ENCODE results near the gene NEDD9.
A peak's percentile ranks its signal among the peaks of the same experiment; 100 is the strongest.

Gene NEDD9

GRCh38 chr6:11174242-11174611 lies 58.2 kb downstream of the NEDD9 start:
- Histone ChIP-seq H3K4me2 (ENCODE audit: low read depth, low read length, poor library complexity, severe bottlenecking) (no peak overlapping the region), H3K9ac (ENCODE audit: low read depth, low read length, poor library complexity, severe bottlenecking) (no peak overlapping the region), H3K9me2 (replicated peaks; ENCODE audit: low read depth, low read length) (no peaks in the 10 kb centered on the region), H3K36me3 (ENCODE audit: insufficient read depth, low read length) (no peaks in the 10 kb centered on the region), H2AFZ (ENCODE audit: low read length) (no peak overlapping the region), H3K27me3 (ENCODE audit: insufficient read depth, low read length, poor library complexity, severe bottlenecking) (no peaks in the 10 kb centered on the region), H3K9me3 (ENCODE audit: insufficient read depth, low read depth, low read length) (no peaks in the 10 kb centered on the region), H4K20me1 (ENCODE audit: insufficient read depth, low read length, poor library complexity, severe bottlenecking) (no peaks in the 10 kb centered on the region), H3F3A (ENCODE audit: low read depth) (no peaks in the 10 kb centered on the region), H3K79me2 (ENCODE audit: insufficient read depth, low read length) (no peaks in the 10 kb centered on the region), H3K4me3 (ENCODE audit: low read length, poor library complexity, severe bottlenecking) (no peak overlapping the region), H3K4me1 (ENCODE audit: insufficient read depth, low read length, poor library complexity, severe bottlenecking) (no peaks in the 10 kb centered on the region)
- TF ChIP-seq EZH2phosphoT487 (IDR thresholded peaks at IDR 0.05; ENCODE audit: borderline replicate concordance) (no peak), CTCF (conservative IDR thresholded peaks at IDR 0.05; ENCODE audit: low read length) (no peak)

DNA sequence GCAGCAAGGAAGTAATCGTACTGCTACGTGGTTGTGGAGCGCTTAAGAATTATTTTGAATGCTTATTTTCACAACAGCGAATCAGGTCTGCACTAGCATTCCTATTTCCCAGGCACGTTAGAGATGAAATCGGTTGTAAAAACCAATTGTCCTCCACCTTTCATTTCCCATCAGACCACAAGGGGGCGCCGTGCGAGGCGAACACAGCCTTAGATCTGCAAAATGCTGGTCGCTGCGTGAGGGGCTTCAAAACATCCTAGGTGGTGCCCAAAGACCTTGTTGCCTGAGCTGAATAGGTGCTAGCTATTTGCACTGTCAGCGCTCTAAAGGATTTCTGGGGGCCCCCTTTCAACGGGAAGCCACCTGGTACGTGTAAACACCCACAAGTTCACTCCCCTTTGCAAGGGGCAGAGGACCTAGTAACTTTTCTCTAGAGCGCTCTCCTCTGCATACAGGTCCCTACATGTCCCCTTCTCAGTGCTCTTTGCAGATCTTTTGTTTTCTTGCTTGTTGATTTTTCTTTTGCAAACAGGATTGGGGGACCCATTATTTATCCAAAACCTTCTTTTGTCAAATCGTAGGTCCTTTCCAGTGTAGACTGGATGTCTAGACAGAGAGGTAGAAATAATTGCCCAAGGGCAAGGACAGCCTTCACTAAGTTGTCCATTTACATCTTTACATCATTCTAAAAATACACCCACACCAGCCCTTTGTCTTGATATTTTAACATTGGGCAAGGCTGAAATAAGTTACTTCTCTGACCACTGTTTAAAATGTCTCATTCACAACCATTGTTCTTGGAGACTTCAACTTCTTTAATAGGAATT lies 59.8 kb downstream of the NEDD9 start:
- H3K4me3 ChIP-seq (ENCODE audit: low read length, poor library complexity, severe bottlenecking) = no peak overlapping the region
- H3K9ac ChIP-seq (ENCODE audit: low read depth, low read length, poor library complexity, severe bottlenecking) = peak overlapping the region; percentile 25
- no peaks in the 10 kb centered on the region for H3K9me2 ChIP-seq (replicated peaks; ENCODE audit: low read depth, low read length)
- TF ChIP-seq EZH2phosphoT487 (IDR thresholded peaks at IDR 0.05; ENCODE audit: borderline replicate concordance) (no peak), CTCF (conservative IDR thresholded peaks at IDR 0.05; ENCODE audit: low read length) (peak; percentile 92)
- no peaks in the 10 kb centered on the region for H3F3A ChIP-seq (ENCODE audit: low read depth)
- H3K27me3 ChIP-seq (ENCODE audit: insufficient read depth, low read length, poor library complexity, severe bottlenecking) = no peaks in the 10 kb centered on the region
- H3K79me2 ChIP-seq (ENCODE audit: insufficient read depth, low read length) = no peaks in the 10 kb centered on the region
- H3K4me1 ChIP-seq (ENCODE audit: insufficient read depth, low read length, poor library complexity, severe bottlenecking) = no peaks in the 10 kb centered on the region
- H2AFZ ChIP-seq (ENCODE audit: low read length) = peak overlapping the region; percentile 83
- H3K4me2 ChIP-seq (ENCODE audit: low read depth, low read length, poor library complexity, severe bottlenecking) = no peak overlapping the region
- no peaks in the 10 kb centered on the region for H3K9me3 ChIP-seq (ENCODE audit: insufficient read depth, low read depth, low read length)
- H4K20me1 ChIP-seq (ENCODE audit: insufficient read depth, low read length, poor library complexity, severe bottlenecking) = no peaks in the 10 kb centered on the region
- no peaks in the 10 kb centered on the region for H3K36me3 ChIP-seq (ENCODE audit: insufficient read depth, low read length)

DNA sequence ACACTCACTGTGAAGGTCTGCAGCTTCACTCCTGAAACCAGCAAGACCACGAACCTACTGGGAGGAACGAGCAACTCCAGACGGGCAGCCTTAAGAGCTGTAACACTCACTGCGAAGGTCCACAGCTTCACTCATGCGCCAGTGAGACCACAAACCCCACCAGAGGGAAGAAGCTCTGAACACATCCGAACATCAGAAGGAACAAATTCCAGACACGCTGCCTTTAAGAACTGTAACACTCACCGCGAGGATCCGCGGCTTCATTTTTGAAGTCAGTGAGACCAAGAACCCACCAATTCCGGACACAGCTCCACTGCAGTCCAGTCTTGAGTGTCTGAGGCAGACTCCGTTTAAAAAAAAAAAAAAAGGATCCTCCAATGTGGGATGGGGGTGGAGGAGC lies 60.5 kb downstream of the NEDD9 start:
- H3K27me3 ChIP-seq (ENCODE audit: insufficient read depth, low read length, poor library complexity, severe bottlenecking) = no peaks in the 10 kb centered on the region
- TF ChIP-seq CTCF (conservative IDR thresholded peaks at IDR 0.05; ENCODE audit: low read length) = no peak
- TF ChIP-seq EZH2phosphoT487 (IDR thresholded peaks at IDR 0.05; ENCODE audit: borderline replicate concordance) = no peak
- no peaks in the 10 kb centered on the region for H4K20me1 ChIP-seq (ENCODE audit: insufficient read depth, low read length, poor library complexity, severe bottlenecking)
- no peaks in the 10 kb centered on the region for H3K36me3 ChIP-seq (ENCODE audit: insufficient read depth, low read length)
- H3K79me2 ChIP-seq (ENCODE audit: insufficient read depth, low read length) = no peaks in the 10 kb centered on the region
- H3K4me3 ChIP-seq (ENCODE audit: low read length, poor library complexity, severe bottlenecking) = no peak overlapping the region
- H3K9me2 ChIP-seq (replicated peaks; ENCODE audit: low read depth, low read length) = no peaks in the 10 kb centered on the region
- H3K9ac ChIP-seq (ENCODE audit: low read depth, low read length, poor library complexity, severe bottlenecking) = no peak overlapping the region
- H3K4me1 ChIP-seq (ENCODE audit: insufficient read depth, low read length, poor library complexity, severe bottlenecking) = no peaks in the 10 kb centered on the region
- no peak overlapping the region for H2AFZ ChIP-seq (ENCODE audit: low read length)
- H3F3A ChIP-seq (ENCODE audit: low read depth) = no peaks in the 10 kb centered on the region
- no peak overlapping the region for H3K4me2 ChIP-seq (ENCODE audit: low read depth, low read length, poor library complexity, severe bottlenecking)
- no peaks in the 10 kb centered on the region for H3K9me3 ChIP-seq (ENCODE audit: insufficient read depth, low read depth, low read length)
